GM18870 (cell line): Measurements from ENCODE around the gene PSMD9.
"Not testable (repeated sequence)": the region's sequence is repeated elsewhere in the genome, so short reads cannot be mapped to it uniquely, and the experiment has no call there.

Source experiments
- ATAC-seq: cut with Tn5 transposase; IDR thresholded peaks from one replicate; pipeline ENCODE4 v1.9.1; 2021; ENCODE audit warnings: moderate library complexity; ENCODE audit not compliant: unreplicated experiment

Gene PSMD9, protein sequence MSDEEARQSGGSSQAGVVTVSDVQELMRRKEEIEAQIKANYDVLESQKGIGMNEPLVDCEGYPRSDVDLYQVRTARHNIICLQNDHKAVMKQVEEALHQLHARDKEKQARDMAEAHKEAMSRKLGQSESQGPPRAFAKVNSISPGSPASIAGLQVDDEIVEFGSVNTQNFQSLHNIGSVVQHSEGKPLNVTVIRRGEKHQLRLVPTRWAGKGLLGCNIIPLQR

DNA sequence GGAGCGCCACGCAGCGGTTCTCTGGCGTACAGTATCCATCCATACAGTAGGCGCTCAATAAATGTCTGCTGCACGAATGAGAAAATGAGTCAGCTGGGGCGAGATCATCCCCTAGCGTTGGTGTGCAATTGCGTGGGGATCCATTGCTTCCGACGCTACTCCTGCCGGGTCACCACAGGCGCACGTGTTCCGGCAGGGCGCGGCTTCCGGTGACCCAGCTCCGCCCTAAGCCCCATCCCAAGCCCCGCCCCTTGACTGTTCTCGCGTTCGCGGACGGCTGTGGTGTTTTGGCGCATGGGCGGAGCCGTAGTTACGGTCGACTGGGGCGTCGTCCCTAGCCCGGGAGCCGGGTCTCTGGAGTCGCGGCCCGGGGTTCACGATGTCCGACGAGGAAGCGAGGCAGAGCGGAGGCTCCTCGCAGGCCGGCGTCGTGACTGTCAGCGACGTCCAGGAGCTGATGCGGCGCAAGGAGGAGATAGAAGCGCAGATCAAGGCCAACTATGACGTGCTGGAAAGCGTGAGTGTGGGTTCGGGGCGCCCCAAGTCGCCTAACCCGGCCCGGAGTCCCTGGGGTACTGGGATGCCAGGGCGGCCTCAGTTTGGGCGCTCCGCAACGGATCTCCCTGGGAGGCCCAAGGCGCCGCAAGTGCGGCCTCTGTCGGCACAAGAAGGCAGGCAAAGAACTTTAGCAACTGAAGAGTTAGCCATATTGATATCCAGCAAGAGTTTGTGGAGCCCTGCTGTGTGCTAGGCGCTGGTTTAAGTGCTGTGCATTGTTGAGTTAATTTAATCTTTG is at the start of gene PSMD9:
Gene PSMD9 (plus strand): TSS at position 313 of the 796 bp plus-strand sequence. CDS start 67 bp downstream, at position 380.
- peak; percentile 69 for ATAC-seq

DNA sequence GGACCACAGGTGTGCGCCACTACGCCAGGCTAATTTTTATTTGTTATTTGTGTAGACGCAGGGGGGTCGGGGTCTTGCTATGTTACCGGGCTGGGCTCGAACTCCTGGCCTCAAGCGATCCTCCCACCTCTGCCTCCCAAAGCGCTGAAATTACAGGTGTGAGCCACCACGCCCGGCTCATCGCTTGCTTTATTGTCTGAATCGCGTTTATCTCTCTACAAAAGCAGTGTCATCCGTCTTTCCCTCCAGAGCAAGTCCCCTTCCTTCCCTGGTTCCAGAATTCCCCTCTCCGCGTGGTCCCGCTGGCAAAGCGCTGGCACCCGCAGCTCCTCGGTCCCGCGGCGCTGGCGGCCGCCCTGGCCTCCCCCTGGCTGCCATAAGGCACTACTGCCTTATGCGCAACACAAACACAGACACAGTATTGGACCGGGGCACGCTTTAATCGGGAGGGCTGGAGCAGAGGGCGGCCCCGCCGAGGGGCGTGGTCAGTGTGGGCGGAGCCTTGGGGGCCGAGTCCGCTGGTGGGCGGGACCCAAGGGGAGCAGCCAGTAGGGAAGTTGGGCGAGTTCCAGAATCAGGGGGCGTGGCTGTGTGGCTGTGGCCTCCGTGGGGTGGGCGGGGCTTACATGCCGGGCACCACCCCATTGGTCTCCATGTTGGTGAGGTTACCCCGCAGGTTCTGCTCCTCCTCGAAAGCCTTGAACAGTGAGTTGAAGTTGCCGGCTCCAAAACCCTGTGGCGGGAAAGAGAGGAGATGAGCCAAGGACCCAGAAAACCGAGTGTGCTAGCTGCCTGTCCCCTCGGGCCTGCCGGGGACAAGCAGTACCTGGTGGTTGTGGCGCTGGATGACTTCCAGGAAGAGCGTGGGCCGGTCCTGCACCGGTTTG is 49.2 kb upstream of the PSMD9 start:
- ATAC-seq: peak; percentile 90

DNA sequence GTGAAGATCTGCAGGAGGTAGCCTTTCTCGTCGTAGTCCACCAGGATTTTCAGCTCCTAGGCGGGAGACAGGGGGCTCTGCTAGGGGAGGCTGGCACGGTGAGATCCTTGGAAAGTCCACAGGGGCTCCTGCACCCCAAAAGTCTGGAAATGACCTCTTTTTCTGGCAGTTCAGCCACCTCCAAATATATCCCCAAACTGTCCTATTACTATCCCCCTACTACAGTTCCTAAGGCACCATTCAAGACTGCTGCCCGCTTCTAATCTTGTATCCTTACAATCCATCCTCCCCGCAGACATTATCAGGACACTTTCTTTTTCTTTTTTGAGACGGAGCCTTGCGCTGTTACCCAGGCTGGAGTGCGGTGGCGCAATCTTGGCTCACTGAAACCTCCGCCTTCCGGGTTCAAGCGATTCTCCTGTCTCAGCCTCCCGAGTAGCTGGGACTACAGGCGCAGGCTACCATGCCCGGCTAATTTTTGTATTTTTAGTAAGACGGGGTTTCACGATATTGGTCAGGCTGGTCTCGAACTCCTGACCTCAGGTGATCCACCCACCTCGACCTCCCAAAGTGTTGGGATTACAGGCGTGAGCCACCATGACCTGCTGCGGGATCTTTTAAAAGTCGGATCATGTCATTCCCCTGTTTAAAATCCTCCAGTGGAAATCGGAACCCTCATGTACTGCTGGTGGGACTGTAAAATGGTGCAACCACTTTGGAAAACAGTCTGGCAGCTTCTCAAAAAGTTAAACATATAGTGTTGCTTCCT is 48.4 kb upstream of the PSMD9 start:
- ATAC-seq: no peak

DNA sequence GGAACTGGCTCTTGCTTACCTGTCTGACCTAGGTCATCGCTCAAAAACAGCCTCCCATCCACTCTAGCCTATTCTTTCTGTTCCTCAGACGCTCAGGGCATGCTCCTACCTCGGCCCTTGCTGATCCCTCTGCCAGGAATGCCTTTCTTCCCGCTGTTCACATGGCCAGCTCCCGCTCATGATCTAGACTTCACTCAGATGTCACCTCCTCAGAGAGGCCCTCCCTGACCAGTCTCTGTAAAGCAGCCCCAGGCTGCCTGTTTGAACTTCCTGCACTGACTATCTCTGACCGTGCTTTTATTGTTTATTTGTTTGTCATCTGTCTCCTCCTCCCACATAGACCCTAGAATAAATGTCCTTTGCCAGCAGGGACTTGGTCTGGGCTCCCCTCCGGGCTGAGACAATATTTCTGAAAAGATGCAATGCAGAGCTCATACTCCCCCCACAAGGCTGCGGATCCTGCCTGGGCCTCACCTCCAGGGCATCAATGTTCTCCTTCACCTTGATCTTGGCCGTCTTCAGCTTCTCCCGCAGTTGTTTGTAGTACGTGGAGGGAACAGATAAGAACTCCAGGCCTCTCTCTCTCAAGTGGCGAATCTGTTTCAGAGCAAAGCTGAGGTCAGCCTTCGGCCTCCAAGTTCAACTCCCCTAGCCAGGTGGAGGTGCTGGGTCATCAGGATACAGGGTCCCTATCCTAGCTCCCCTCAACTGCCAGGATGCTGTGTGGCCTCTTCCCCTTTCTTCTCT is 45.2 kb upstream of the PSMD9 start:
- no peak for ATAC-seq

DNA sequence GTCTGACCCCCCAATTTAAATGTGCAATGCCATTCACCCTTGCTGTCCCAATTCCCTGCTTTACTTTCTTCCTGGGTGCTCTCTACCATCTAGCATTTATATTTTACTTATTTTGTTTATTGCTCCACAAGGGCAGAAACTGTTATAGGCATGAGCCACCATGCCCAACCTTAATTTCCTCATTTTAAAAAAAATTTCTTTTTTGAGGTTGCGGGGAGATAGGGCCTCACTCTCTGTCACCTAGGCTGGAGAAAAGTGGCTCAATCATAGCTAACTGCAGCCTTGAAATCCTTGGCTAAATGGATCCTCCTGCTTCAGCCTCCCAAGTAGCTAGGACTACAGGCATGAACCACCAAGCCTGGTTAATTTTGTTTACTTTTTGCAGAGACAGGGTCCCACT is 42.9 kb upstream of the PSMD9 start:
- no peak for ATAC-seq

DNA sequence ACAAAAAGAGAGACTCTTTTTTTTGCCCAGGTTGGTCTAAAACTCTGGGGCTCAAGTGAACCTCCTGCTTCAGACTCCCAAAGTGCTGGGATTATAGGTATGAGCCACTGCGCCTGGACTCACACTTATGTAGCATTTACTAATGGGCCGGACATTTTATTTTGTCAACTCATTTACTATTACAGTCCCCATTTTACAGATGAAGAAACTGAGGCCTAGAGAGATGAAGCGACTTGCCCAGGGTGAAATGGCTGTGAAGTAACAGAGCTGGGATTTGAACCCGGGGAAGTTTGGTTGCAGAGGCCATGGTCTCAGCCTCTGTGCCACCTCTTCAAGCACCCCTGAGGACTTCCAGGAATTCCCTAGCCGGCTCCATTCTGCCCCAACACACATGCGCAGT is 39.4 kb upstream of the PSMD9 start:
- no peak for ATAC-seq

DNA sequence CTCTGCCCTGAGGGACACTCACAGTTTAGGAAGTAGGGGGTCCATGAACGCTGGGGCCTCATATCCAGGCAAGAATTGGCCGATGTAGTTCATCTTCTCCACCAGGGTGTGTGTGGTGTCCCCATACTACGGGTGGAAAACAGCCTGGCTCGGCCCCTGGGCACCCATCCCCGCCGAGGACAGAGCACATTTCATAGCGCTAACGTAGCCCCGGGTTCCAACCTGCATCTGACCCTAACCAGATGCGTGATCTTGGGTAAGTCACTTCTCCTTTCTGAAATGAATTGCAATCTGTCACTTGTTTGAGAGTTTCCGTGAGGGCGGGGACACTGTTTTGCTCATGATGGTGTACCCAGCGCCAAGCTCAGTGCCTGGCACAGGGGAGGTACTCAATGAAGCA is 38.9 kb upstream of the PSMD9 start:
- ATAC-seq: no peak

DNA sequence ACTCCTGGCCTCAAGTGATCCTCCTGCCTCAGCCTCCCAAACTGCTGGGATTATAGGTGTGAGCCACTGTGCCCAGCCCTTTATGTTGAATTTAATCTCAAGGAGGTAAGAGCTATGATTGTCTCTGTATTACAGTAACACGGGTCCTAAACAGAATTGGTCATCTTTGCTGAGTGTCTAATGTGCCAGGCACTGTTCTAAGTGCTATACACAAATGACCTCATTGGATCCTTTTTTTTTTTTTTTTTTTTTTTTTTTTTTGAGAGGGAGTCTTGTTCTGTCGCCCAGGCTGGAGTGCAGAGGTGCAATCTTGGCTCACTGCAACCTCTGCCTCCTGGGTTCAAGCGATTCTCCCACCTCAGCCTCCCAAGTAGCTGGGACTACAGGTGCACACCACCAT is 36.2 kb upstream of the PSMD9 start:
- not testable (repeated sequence) for ATAC-seq

DNA sequence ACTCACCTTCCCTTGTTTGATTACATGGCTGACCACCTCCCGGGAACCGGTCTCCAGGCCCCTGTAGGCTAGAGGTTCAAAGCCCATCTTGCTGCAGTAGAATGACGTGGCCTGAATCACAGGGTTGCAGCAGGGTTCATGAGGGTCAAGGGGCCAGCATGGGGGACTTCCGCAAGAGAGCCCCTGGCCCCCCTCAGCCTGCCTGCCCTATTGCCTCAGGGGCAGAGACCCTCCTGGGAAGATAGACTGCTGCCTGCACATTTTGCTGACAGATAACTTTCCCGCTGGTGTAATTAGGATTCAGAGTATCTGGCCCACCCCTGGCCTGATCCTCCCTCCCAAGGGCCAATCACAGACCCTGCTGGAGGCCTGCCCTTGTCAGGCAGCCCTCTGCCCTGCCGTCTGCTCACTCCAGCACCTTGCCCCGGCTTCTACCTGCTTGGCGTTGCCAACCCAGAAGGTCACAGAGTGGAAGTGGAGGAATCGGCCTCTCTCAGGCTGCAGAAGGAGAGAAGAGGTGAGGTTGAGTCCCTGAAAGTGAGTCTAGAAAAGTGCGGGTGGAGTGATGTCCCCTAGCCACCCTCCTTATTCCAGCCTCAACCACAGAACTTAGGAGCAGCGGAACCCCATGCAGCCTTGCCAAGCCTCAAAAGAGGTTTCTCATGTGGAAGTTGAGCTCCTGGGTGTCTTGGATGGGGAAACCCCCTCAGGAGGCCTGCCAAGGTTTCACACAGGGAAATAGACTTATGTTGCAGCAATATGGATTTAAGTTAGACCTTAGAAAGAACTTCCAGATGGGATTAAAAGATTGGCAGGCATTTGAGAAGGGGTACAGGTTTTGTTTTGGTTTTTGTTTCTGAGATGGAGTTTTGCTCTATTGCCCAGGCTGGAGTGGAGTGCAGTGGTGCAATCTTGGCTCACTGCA is 31.0 kb upstream of the PSMD9 start:
- ATAC-seq: no peak

DNA sequence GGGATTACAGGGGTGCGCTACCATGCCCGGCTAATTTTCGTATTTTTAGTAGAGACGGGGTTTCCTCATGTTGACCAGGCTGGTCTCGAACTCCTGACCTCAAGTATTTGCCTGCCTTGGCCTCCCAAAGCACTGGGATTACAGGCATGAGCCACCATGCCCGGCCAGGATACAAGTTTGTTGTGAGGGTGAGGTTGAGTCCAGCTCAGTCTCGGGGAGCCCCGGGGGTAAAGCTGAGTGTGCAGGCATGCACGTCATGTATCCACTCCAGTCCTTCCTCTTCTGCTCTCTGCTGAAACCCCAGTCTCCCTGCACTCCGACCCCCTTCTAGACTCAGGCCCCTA is 30.3 kb upstream of the PSMD9 start:
- ATAC-seq: no peak

DNA sequence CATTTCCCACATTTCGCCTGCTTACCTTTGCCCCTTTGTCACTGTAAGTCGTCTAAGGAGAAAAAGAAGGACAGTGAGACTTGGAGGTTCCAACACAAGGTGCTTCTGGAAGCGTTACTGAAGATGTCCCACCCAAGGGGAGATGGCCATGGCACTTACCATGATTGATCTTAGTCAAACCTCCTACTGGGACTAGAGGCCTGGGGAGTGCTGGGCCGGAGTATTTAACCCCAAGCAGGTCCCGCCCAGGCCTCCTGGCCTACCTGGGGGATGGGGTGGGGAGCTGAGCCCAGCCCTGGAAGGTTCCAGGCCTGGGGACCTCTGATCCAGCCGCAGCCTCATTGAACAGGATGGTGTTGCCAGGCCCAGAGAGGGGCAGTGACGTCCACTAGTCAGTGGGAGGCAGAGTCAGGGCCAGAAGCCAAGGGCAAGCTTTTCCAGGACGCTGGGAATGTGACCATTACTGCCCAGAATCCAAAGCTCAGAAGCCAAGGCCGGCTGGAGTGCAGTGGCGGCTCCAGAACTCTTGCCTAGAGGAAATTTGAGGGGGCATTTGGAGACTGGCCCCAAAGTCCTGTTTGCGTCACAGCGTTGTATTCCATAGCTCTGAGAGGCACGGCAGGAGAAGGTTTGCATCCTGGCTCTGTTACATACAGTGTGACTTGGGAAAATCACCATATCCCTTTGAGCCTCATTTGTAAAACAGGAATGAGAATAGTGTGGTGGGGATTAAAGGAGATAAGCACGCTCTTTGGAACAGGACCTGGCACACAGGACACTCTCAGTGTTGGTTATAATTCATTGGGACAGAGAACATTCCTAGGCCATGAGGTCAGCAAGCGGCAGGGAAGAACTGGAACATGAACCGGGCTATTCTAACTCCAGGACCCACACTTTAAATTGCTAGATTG is 29.7 kb upstream of the PSMD9 start, which contains the start of gene HPD:
Gene HPD (minus strand): TSS at position 198 of the 911 bp plus-strand sequence. CDS start 36 bp downstream, at position 162.
- ATAC-seq: no peak

DNA sequence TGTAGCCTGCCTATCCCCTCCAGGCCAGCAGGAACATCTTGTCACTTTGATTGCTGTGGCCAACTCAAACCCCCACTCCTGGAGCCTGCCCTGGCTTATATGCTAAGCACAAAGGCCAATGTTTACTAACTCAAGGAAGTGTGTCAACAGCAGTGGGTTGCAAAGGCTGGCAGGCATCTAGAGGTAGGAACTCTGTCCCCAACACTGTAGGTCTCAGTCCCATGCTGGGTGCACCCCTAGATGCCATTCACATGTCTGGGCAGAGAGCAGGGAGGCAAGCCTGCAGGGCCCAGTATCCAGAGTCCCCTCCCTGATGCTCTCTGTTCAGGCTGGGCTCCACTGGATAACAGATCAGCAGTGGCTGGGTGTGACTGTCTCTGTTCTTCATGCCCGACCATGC is 28.3 kb upstream of the PSMD9 start:
- no peak for ATAC-seq

DNA sequence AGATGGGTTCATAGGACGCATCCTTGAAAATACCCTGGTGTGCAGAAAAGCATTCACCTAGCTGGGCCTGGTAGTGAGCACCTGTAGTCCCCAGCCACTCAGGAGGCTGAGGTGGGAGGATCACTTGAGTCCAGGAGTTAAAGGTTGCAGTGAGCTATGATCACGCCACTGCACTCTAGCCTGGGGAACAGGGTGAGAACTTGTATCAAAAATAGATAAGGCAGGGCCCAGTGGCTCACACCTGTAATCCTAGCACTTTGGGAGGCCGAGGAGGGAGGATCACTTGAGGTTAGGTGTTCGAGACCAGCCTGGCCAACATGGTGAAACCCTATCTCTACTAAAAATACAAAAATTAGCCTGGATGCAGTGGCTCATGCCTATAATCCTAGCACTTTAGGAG is 27.9 kb upstream of the PSMD9 start:
- not testable (repeated sequence) for ATAC-seq

DNA sequence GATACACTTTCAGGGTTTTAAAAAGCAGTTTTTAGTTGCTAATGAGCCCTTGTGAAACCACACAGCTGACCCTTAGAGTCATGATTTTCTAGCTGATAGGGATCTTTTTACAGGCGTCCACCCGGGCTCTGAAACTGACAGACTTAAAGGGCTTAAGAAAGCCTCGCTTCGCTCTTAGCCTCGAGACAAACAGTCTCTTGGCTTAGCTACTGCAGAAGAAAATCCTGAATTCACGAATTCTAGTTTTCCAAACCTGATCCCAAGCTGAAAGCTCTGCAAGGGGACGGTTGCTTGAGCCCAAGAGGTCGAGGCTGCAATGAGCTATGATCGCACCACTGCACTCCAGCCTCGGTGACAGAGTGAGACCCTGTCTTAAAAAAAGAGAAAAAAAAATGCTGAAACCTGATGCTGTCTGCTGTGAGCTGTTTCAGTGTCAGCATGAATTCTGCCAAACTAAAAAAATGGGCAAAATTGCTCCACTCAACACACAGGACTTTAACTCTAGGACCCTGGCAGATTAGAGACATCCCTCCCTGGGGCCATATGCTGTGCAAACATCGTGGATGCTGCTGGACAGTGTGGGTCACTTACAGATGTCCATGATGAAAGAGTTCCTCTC is 26.8 kb upstream of the PSMD9 start:
- ATAC-seq: no peak

DNA sequence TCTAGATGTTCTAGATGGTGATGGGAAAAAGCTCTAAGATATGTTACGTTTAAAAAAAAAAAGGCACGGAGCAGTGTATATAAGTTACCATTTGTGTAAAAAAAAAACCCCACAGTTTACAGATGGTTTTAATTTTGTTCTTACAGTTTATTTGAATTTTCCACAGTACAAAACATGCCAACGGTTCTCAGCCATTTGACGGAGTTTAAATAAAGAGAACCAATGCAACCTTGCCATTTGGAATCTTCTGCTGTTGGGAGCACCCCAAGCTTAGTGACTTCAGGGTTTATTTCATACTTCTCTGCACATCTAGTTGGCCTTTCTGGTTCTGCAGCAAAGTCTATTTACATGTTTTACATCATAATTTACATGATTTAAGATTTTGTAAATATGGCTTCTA is 22.3 kb upstream of the PSMD9 start:
- ATAC-seq: no peak

DNA sequence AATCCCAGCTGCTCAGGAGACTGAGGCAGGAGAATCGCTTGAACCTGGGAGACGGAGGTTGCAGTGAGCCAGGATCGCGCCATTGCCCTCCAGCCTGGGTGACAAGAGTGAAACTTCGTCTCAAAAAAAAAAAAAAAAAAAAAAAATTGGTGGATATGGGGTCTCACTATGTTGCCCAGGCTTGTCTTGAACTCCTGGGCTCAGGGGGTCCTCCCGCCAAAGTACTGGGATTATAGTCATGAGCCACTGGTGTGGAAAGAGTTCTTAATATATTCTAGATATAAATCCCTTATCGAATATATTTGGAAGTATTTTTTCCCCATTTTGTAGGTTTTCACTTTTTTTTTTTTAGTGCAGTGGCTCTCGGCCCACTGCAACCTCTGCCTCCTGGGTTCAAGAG is 19.4 kb upstream of the PSMD9 start:
- ATAC-seq: not testable (repeated sequence)

DNA sequence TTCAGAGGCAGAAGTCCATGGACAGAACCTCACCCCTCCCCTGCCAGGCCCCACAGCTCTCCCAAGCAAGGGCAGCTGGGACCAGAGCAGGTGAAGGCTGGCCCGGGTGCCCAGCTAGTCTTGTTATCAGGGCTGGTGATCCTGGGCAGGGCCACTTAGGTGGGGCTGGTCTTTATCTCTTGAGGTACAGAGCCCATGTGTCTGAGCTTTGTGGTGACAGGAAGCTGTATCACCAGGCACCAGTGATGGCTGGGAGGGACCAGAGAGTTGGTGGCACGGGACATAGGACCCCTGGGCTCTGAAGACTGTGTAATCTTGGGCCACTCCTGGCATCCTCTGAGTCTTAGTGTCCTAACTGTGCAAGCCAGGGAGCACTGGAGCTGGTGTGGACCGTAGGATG is 17.1 kb upstream of the PSMD9 start:
- no peak for ATAC-seq
